Stimulated activated CD4-positive, alpha-beta T cell treated with anti-CD3 and anti-CD28 coated beads, Interleukin-1b, Interleukin-23, amount 100 ng/mL, for 48 hours (primary cell): Measurements from ENCODE around the gene FHDC1.
A peak's percentile ranks its signal among the peaks of the same experiment; 100 is the strongest.
"Not testable (repeated sequence)": the region's sequence is repeated elsewhere in the genome, so short reads cannot be mapped to it uniquely, and the experiment has no call there.

ENCODE experiments used
- DNase-seq: peaks from one replicate; pipeline ENCODE4 v3.0.0-alpha.2; 2020

FHDC1 gene

GRCh38 chr4:152935631-152936445, at the start of gene FHDC1:
FHDC1 (plus strand) TSS chr4:152936323; CDS start chr4:152943058, 6,735 bp downstream.
- no peak for DNase-seq

DNA sequence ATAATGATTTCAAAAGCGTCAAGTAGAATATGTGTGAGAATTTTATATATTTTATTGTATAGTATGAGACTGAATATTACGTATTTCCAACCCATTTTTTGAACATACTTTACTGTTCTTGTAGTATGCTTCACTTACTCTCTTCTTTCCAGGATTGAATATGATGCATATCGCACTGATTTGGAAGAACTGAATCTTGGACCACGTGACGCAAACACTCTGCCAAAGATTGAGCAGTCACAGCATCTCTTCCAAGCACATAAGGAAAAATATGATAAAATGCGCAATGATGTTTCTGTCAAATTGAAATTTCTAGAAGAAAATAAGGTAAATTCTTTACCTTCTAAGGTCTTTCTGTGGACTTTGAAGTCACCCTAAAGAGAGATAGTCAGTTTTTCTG, 48.1 kb upstream of the FHDC1 start:
- DNase-seq: no peak

DNA sequence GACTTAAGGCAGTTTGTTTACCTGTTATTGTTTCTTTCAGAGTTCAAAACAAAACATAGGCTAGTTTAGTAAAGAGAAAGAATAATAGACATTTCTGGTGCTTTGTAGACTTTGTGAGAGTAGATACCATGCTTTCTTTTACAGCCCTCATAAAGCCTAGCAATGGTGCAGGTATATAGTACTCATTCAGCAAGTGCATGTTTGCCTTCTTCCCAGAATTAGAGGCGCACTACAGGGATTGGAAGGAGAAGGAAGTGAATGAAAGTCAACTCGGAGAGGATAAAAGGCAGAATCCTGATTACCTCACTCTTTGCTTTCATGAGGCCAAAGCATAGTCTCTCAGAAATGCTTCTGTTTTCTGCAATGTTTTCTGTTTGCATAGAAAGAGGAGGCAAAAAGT, 43.1 kb upstream of the FHDC1 start:
- DNase-seq: no peak

DNA sequence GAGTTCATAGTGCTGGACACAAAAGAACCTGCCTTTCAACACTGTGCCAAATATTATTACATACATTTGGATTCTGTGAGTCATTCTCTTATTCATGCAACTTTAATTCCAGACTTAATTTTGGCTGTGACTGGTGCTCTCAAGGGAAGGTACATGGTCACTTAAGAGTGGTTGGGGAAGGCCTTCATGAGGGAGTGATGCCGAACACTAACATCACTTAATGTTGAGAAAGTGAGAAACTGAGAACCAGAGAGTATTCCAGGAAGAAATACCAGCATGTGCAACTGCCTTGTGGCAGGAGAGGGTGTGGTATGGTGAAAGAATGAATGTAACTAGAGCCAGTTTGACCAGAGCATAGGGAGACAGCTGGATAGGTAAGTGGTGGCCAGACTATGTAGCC, 41.5 kb upstream of the FHDC1 start:
- DNase-seq: no peak

- no peak for DNase-seq
These were observed 39.3 kb upstream of the FHDC1 start for GRCh38 chr4:152896811-152897210.

GRCh38 chr4:152898133-152898532, 38.0 kb upstream of the FHDC1 start:
- not testable (repeated sequence) for DNase-seq

GRCh38 chr4:152898606-152899005, 37.5 kb upstream of the FHDC1 start:
- no peak for DNase-seq

DNA sequence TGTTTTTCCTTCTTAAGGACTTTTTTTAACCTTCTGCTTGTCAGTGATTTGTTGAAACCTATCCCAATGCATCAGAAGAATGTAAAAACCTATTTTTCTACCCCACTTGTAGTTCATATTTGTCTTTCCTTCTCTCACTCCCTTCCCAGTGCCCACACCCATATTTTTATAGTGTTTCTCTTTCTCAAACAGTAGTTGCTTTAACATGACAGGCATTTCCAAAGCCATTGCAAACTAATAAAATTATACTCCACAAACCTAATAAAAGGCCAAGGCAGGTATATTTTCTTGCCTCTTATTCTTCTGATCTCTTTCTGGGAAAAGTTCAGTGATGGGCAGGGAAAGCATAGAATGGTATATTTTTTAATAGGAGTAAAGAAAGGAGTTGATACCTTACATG, 35.7 kb upstream of the FHDC1 start:
- no peak for DNase-seq

- DNase-seq: no peak
These were observed 34.9 kb upstream of the FHDC1 start for GRCh38 chr4:152901205-152901604.

GRCh38 chr4:152903658-152904057, 32.5 kb upstream of the FHDC1 start:
- no peak for DNase-seq

GRCh38 chr4:152909901-152910300, 26.2 kb upstream of the FHDC1 start:
- no peak for DNase-seq

- no peak for DNase-seq
These were observed 25.6 kb upstream of the FHDC1 start for GRCh38 chr4:152910521-152910920.

DNA sequence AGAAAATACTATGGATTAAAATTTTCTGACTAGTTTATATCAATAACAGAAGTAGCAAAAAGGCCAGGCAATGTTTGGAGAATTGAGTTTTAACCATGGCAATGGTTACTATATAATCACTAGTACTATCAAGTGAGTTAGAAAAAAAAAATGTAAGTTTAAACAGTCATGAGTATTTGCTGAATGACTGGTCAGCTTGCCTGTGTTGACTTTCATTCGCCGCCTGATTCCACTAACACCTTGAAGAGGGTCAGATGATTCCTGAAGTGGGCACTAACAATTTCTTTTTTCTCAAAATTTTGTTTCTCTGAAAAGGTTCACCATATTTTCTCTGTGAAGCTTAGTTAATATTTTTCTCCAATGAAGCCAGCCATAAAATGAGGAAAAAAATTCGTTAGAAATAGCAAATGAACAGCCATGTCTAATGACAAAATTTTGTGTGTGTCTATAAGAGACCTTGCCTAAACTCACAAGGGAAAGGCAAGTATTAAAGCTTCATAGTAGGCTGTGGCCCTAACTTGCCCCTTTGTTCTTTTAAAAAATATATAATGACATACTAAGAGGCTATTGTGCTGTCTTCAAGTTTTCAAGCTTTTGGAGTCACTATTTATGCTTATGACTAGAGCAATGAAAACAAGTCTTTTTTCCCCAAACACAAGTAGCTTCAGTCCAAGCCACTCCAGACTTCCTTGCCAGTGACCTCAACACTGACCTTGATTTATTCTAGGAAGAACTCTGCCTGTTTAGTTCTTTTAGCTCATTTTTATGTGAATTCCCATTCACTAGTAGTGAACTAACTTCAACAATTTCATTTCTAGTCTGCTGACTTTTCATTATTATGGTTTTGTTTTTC, 18.4 kb upstream of the FHDC1 start:
- DNase-seq: no peak

DNA sequence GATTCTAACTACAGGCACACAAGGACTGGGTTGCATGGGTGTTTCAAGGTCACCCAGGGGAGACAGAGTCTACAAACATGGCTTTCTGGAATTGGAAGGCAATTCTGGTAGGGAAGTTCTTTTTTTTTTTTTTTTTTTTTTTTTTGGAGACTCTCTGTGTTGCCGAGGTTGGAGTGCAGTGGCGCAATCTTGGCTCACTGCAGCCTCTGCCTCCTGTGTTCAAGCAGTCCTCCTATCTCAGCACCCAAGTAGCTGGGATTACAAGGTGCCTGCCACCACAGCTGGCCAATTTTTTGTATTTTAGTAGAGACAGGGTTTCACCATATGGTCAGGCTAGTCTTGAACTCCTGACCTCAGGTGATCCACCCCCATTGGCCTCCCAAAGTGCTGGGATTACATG, 16.3 kb upstream of the FHDC1 start:
- no peak for DNase-seq

DNA sequence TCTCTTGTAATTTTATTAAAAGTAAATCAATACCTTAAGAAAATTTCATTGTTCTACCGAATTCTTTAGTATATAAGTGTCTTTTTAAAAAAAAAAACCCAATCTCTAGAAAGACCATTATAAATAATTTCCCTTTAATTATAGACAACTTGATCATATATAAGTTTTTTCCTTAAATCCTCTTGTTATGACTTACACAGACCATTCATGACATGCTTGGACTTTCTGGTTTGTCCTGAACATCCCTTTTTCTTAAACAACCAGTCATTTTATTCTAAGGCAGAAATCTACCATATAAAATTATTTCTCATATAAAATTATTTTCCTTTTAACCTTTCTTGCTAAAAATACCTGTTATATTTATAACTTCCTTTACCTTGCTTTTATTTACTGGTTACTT, 15.4 kb upstream of the FHDC1 start:
- no peak for DNase-seq

- no peak for DNase-seq
These were observed 14.8 kb upstream of the FHDC1 start for GRCh38 chr4:152921284-152921683.

- no peak for DNase-seq
These were observed 10.3 kb upstream of the FHDC1 start for GRCh38 chr4:152925851-152926250.

- no peak for DNase-seq
These were observed 9.2 kb upstream of the FHDC1 start for GRCh38 chr4:152926959-152927358.

DNA sequence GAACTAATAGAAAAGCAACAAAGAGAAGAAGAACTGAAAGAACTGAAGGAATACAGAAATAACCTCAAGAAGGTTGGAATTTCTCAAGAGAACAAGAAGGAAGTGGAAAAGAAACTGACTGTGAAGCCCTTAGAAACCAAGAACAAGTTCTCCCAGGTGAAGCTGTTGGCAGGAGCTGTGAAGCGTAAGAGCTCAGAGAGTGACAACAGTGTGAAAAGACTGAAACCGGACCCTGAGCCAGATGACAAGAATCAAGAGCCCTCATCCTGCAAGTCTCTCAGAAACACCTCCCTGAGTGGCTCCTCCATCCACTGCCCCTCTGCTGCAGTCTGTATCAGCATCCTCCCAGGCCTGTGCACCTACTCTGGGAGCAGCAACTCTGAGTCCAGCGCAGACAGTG, 8.4 kb upstream of the FHDC1 start:
- DNase-seq: no peak

- DNase-seq: no peak
These were observed 7.8 kb upstream of the FHDC1 start for GRCh38 chr4:152928286-152928685.

- no peak for DNase-seq
These were observed 6.2 kb upstream of the FHDC1 start for GRCh38 chr4:152929888-152930287.

- peak; percentile 9 for DNase-seq
These were observed 980 bp upstream of the FHDC1 start for GRCh38 chr4:152935143-152935542.

- DNase-seq: peak; percentile 4
These were observed 568 bp downstream of the FHDC1 start for GRCh38 chr4:152936446-152937335.
